GM11168 (cell line): ENCODE measurements around the gene SEC61A1.

ENCODE experiments used
- in situ Hi-C: fragments of 300-500 bp; cut with MboI; formaldehyde crosslinking; loops from one replicate; pipeline ENCODE4 v1.12.0; 2022; ENCODE audit warnings: low sequenced_read_pairs; ENCODE audit not compliant: unreplicated experiment

SEC61A1 gene

DNA sequence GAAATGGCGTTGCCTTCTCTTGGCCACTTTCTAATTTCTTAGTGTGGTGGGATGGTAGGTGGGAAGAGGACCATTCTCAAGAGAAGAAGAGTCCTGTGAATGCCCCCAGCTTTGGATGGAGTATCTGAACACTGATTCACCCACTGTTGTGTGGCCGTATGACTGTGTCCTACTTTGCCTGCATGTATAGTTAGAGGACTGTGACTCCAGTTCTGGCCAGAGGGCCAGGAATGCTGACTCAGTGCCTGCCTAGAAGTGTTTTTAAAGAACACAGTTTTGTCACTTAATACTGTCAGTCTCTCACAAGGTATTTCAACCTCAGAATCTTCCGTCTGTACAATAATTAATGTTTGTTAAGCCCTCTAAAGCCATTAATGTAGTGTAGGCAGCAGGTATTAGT lies 2.1 kb downstream of the SEC61A1 start:
- in situ Hi-C loops = no loop called here

DNA sequence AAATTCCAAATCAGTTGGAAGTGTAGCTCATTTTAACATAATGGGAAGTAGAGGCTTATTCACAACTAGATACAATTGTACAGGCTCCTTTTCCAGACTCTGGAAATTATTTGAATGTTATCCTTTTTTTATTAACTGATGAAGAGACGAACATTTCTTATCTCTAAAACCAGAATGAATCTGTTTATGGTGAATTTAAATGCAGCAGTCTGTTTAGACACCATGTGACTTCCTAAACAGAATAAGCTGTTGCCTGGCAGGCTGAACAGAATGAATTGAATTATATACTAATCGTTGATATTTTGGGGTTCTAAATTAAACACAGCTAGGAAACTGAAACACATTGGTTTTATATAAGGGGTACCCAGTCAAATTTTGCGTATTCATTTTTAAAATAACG lies 4.0 kb downstream of the SEC61A1 start:
- in situ Hi-C loops = no loop called here

DNA sequence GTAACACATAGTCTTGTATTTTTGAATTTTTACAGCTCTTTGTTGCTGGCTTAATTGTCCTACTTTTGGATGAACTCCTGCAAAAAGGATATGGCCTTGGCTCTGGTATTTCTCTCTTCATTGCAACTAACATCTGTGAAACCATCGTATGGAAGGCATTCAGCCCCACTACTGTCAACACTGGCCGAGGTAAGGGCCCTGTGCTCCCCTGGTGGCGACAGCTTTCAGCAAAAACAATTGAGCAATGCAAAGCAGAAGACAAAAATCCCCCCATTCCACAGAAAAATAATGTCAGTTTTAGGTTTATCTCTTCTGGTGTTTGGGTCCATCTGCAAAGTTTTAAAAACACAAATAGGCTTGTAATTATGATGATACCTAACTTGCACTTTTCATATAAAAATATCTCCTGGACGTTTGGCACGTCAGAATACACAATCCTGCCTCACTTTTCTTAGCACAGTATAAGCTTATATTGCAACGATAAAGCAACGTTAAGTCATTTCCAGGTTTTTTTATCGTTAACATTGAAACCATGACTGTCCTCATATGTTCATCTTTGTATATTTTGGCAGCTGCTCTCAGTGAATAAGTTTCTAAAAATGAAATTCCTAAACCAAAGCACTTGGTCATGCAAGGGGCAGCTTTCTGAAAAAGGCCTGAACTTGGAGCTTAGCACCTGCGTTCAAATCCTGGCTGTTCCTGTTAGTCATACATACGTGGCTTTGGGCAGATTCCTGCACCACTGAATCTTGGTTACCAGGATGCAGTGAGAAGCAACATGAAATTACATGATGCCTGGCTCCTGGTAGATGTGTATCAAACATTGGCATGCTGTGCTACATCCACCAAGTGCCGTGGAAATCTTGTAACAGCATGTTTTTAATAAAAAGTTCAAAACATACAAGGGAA lies 8.5 kb downstream of the SEC61A1 start:
- in situ Hi-C loops = no loop called here

DNA sequence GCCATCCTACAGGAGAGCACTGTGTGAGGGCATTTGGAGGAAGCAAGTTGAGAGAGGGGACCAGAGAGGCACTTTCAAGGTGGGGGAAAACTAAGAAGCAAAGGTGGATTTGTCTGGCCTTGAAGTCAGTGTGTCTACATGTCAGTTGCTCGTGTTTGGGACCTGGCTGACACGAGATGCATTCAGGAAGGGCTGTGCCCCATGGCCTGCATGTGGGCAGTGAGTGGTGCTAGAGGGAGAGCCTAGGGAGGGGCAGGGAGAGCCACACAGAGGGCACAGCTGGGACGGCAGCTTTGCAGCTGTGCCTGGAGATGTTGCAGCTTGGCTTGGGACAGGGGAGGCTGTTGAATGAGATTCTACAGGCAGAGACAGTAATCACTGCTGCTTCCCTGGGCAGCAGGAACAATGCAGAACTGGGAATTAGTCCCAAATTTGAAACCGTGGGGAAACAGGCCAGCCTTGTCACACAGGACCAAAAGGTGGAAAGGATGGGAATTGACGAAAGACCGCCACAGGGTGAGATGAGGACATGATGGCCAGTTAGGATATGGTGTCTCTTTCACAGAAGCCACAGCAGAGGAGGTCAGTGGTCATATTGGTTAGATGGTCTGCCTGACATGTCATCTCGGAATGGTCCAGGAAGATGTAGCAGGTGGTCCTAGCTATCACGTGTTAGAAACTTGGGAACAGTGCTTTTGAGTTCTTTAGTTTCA lies 10.0 kb downstream of the SEC61A1 start:
- in situ Hi-C loops = no loop called here

DNA sequence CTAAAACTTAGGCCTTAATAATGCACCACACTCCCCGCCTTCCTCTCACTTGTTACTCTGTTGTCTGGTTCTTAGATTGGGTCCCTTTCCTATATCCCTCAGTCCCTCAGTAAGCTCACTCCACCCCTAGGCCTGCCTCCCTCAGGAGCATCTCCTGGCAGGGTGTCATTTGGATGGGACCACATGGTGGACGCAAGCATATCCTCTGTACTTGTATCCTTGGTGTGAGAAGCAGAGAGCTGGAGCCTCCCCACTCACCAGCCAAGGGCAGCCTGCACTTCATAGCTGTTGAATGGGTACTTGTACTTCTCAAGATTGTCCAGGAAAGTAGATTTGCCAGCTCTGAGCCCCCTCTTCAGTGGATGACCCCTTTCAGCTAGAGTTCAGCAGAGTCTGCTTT lies 11.6 kb downstream of the SEC61A1 start:
- in situ Hi-C loops = no loop called here

DNA sequence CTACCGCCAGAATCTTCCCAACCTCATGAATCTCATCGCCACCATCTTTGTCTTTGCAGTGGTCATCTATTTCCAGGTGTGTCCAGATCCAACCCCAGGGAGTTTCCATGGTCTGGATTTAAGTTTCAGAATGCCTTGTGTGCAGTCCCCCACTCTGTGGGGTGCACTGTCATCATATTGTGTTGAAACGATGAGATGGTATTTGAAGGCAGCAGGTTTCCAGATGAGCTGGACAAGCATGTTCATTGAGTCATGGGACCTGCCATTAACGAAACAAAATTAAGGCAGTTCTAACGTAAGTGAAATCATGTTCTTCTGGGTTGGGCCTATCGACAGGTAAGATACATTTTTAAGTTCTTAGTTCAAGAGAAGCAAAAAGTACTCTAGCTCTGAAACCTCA lies 12.7 kb downstream of the SEC61A1 start:
- in situ Hi-C loops = no loop called here

DNA sequence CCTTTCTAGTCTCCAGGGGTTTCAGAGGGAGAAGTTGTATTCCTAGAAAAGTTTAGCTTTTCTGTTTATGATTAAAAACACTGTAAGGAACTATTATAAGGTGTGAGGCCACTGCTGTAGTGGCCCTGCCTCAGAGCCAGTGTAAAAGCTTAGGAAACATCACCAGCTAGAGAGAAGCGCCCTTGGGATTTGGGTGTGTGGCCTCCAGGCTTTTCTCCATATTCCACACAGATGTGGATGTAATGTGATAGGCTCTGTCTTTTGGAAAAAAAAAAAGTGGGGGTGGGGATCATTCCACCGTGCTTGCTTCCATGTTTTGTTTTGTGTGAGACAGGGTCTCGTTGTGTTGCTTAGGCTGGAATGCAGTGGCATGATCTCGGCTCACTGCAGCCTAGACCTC lies 13.9 kb downstream of the SEC61A1 start:
- in situ Hi-C loops = no loop called here

DNA sequence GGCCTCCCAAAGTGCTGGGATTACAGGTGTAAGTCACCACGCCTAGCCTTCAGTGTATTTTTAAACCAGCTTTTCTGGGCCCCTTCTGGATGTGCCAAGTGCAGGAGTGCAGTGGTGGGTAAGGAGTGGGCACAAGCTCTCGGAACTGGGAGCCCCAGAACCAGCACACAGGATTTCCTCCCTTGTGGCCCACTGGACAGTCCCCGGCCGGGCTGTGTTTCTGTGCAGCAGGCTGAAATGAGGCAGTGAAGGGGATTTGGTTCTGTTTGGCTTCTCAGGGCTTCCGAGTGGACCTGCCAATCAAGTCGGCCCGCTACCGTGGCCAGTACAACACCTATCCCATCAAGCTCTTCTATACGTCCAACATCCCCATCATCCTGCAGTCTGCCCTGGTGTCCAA lies 14.4 kb downstream of the SEC61A1 start:
- in situ Hi-C loops = no loop called here

DNA sequence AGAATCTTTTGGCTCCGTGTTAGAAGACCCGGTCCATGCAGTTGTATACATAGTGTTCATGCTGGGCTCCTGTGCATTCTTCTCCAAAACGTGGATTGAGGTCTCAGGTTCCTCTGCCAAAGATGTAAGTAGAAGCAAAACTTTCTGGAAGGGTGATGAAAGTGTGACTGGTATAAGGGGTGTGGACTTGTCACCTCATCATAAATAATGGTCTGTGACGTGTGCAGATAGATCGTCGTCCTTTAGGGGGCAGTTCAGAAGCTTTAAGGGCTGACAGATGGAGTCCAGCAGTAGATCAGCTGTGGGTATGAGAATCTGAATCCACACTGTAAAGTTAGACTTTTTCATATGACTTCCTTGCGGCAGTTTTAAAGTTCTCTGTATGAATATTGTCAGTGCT lies 15.3 kb downstream of the SEC61A1 start:
- in situ Hi-C loops = no loop called here

DNA sequence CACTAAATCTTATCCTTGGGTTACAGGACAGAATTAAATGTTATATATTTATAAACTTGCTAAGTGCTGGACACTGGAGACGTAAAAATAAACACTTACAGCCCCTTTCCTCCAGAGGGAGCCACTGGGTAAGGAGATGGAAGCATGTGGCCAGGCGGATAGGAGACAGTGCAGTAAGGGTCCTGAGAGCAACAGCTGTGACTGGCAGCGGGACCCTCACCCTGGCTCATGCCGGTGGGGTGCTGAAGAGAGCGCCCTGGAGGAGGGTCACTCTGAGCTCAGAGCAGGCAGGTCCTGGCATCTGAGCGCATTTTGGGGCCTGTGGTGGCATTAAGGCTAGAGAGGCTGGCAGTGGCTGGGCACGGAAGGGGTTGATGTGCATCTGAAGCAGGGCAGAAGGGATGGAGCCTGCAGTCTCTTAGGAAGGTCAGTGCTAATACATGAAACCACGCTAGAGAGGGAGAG lies 16.0 kb downstream of the SEC61A1 start:
- in situ Hi-C loops = no loop called here

DNA sequence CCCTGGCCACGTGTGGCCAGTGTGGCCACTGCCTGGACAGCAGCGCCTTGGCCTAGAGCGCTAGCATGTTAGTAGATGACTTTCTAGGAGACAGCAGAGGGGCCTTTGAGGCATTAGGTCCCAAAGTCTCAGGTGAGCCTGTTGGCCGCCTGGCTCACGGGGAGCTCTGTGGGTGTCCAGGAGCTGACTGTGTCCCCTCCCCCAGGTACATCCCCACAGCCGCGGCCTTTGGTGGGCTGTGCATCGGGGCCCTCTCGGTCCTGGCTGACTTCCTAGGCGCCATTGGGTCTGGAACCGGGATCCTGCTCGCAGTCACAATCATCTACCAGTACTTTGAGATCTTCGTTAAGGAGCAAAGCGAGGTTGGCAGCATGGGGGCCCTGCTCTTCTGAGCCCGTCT lies 17.0 kb downstream of the SEC61A1 start:
- in situ Hi-C loops = no loop called here

DNA sequence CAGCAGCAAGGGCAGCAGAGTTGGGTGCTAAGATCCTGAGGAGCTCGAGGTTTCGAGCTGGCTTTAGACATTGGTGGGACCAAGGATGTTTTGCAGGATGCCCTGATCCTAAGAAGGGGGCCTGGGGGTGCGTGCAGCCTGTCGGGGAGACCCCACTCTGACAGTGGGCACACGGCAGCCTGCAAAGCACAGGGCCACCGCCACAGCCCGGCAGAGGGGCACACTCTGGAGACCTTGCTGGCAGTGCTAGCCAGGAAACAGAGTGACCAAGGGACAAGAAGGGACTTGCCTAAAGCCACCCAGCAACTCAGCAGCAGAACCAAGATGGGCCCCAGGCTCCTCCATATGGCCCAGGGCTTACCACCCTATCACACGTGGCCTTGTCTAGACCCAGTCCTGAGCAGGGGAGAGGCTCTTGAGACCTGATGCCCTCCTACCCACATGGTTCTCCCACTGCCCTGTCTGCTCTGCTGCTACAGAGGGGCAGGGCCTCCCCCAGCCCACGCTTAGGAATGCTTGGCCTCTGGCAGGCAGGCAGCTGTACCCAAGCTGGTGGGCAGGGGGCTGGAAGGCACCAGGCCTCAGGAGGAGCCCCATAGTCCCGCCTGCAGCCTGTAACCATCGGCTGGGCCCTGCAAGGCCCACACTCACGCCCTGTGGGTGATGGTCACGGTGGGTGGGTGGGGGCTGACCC lies 18.8 kb downstream of the SEC61A1 start:
- in situ Hi-C loops = no loop called here

DNA sequence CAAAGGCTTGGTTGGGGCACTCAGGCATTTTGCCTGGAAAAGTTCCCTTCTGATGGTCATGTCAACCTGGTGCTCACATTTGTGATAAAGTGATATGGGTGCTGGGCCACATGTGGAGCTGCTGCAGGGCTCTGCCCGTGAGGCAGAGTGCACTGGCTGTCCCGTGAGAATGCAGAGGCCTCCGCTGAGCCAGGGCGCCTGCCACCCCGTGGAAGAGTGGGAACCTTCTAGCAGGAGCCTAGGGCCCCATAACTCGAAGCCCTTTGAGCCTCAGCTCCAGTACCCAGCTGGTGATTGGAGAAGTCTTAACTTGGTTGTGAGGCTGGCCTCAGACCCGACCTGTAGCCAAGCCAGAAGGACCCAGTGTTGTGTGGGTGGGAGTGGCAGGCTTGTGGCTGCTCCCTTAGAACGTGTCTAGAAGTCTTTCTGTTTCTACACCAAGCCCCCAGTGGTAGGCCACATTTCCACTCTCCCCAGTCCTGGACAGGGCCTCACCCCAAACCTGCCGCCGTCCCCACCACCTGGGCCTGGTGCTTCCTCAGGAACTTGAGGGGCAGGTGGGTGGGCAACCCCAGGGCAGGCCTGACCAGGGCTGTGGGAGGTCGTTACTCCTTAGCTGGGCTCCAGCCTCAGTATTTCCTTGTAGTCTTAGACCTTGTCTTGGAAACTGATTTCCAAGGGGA lies 19.7 kb downstream of the SEC61A1 start:
- in situ Hi-C loops = no loop called here

DNA sequence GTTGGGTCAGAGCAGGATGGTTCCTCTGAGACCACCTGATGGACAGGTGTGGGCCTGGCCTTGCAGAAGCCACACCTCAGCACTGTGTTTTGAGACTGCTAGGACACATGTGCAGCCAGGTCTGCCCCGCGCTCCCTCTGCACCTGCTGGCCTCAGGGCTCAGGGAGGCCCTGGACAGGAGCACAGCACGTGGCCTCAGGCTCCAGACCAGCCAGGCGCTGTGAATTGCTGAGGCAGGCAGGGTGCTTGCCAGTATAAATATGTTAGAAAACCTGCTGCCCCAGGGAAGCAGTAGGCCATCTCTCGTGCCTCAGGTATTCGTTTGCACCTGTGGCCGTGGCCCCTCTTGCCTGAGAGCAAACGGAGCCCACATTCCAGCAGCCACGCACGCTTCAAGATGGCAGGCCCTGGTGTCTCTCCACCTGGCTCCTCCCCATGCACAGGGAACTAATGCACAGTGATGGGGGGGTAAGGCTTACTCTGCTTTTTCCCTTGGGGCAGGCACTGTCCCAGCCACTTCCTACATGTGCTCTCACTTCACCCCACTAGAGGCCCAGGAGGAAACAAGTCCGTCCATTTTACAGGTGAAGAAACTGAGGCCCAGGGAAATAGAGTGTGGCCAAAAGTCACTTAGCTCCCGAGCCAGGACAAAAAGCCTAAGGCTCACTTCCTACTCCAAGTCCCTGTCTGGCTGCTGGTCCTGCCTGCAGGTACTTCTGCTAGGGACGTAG lies 20.4 kb downstream of the SEC61A1 start:
- in situ Hi-C loops = no loop called here

DNA sequence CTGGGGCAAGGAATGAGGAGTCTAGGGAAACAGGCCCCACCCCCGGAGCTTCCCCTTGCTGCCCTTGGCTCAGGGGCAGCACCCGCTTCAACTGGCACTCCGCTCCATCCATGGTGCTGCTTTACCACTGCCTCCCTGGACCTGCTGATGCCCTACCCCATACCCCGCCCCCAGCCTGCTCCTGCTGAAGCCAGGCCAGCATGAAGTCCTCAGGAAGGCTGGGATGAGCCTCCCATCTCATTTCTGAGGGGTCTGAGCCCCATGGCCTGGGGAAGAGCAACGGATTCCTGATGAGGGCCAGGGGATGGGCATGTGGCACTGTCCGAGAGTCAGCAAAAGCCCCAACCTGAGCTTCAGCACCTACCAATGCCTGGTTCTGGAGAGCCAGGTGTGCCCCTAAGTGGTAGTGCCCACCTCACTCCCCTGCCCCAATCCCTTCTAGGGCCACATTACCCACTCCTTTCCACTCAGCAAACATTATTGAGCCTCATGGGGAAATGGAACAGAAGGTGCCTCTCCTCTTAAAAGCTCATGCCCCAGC lies 21.0 kb downstream of the SEC61A1 start:
- in situ Hi-C loops = no loop called here

DNA sequence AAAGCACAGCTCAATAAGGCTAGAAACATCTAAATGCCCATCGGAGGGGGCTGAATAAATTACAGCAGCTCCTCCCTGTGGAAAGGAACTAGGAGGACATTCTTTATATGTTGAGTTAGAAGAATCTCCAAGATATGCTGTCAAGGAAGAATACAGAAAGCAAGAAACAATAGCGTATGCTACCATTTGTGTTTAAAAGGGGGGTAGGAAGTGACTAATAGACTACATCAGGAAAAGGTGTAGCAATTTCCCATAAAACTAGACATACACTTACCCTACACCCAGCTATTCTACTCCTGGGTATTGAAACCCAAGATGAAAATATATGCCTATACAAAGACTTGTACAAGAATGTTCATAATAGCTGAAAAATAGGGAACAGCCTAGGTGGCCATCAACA lies 21.6 kb downstream of the SEC61A1 start:
- in situ Hi-C loops = no loop called here

DNA sequence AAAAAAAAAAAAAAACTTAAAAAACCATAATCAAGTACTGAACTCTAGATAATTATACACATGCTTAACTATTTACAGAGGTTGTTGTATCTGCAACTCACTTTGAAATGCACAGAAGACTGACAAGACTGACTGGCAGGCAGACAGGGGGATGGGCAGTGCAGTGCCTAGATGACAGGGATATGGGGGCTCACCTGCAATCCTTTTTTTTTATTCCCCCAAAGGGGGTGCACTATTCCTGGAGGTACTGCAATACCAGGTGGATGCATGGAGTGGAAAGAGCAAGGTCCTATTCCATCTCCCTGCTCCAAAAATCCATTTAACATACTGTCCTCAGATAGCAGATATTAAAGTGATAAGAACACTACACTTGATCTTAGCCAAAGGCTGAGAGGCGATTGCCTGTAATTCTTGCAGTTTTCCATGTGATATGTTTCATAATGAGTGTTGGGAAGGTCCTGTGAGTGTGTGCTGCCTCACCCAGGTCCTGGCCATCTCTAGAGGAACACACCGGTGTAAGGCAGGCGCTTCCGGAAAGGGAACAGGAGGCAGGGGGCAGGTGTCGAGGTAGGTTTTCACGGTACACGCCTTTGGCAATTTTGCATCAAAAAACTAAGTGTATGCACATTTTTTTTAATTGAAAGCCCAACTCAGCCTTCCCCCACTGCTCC lies 22.7 kb downstream of the SEC61A1 start:
- in situ Hi-C loops = no loop called here

DNA sequence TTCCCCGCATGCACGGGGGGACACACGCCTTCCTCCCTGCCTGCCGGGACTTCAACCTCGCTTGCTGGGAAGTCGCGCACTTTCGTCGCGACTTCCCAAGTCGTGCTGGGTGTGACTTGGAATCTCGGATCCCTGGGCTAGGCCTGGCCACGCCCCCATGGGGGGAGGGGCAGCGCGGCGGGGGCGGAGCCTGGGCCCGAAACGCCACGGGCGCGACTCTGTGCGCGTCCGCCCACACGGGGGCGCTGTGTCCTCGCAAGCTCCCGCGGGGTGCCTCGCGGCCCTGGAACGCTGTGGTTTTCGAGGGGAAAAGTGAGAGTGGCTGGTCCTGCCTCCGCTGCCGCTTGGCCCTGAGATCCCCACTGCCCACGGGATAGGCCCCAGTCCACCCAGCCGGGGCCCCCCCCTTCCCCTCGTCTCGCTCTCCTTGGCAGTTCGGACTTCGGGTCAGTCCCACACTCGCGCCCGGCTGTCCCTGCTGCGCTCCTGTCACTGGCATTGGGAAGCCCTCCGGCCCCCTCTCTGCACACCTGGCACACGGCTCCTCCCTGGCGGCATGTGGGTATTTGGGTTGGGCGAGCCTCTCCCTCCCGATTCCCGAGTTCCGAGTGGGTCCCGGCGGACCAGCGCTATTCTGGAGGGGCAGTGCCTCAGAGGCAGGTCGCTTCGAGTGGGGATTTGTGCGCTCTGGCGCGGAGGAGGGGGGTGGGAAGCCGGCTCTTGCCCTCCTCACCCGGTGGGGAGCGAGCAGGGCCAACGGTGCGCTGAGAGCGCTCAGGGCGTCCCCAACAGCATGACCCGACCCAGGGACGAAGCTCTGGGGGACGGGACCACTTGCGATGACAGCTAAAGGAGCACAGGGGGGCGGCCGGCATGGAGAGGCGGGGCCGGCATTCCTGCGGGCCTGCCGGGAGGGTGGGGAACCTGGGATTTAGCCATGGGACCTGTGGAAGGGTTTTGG lies 23.6 kb downstream of the SEC61A1 start:
- in situ Hi-C loops = no loop called here
